NCI-H524 (cell line): ENCODE data around the gene SUMO4.

Source experiments
- DNase-seq, 2 experiments: peaks; one replicate each; lab custom pipeline; 2025; lab: John Stamatoyannopoulos, UW

The SUMO4 gene

DNA sequence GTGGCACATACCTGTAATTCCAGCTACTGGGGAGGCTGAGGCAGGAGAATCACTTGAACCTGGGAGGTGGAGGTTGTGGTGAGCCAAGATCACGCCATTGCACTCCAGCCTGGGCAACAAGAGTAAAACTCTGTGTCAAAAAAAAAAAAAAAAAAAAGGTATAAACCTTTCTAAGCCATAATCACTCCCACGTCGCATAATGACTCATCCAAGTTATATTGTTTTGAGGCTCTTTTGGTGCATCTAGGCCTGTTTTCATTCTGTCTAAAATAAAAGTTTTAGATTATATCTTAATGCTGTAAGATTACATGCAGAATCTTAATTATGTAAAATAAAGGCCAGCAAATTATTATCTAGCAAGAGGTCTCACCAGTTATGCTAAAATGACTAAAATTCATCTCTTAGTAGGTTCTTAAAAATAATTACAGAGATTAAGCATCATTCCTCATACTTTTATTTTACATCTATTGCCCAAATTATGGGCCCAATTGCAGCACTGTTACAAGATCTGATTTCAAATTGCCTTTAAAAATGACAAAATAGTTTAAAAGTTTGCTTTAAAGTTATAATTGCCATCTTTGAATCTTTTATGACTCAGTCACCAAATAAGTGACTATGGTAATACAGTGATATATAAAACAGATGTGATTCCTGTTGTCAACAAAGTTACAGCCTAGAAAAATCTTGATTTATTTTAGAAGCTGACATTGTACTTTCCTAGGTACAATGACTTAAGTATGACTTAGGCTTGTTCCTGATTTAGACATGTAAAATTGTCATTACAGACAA is 10.4 kb upstream of the SUMO4 start:
- DNase-seq, result no peak

- no peak for DNase-seq
Observed at GRCh38 chr6:149392093-149392492, 8.0 kb upstream of the SUMO4 start.

DNA sequence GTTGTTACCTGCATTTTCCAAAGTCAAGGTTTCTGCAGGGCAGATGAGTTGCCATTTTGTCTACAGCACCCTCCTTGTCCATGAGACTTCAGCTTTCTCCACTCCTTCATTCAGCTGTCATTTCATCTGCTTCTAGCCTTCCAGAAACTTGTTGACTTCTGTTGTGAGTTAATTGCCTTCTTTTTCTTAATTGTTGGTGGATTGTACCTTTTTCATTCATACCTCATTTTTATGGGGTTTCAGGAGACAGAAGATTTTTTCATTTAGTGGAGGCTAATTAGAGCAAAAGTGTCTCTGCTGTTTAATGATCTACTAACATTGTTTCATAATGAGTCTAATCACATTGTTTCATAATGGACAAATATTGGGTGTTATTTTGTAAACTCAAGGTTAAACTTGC is 7.5 kb upstream of the SUMO4 start:
- no peak for DNase-seq

DNA sequence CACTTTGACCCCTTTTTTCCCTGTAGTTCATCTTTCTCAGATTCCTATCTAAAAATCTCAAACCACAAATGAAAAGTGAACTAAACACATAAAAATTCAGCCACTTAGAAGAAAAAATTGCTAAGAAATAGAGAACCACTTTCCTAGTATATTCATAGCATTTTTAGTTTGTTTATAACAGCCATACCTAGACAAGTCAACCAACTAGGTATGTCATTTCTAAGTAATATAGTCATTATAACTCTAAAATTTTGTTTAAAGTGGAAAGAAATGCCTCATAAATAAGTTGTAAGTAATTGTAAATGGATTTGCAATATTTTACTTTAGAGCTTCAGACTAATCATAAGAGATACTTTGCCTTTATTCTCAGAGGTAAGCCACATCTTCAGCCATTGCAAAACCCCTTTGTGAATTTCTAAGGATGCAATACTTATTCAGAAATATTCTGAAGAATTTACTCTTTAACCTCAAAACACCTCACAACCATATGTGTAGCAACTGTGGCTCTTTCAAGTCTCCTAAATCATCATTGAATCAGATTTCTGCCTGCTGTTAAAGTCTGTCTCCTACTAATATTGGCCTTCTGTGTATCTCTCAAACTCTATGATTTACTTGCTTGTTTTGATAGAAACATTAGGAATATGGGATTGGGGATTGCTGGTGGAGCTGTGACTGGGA is 6.9 kb upstream of the SUMO4 start:
- no peak for DNase-seq

- DNase-seq, result no peak
Observed at GRCh38 chr6:149395185-149395584, 4.9 kb upstream of the SUMO4 start.

- no peak for DNase-seq
Observed at GRCh38 chr6:149397384-149397783, 2.7 kb upstream of the SUMO4 start.

DNA sequence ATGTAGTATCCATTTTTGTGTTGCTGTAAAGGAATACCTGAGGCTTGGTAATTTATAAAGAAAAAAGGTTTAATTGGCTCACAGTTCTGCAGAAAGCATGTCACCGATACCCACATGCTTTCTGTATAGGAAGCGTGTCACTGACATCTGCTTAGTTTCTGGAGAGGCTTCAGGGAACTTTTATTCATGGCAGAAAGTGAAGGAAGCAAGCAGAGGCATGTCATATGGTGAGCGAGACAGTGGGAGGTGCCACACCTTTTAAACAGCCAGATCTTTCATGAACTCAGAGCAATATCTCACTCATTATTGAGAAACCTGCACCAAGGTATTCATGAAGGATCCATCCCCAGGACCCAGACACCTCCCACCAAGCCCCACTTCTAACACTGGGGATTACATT is 3.5 kb downstream of the SUMO4 start:
- DNase-seq, result no peak

DNA sequence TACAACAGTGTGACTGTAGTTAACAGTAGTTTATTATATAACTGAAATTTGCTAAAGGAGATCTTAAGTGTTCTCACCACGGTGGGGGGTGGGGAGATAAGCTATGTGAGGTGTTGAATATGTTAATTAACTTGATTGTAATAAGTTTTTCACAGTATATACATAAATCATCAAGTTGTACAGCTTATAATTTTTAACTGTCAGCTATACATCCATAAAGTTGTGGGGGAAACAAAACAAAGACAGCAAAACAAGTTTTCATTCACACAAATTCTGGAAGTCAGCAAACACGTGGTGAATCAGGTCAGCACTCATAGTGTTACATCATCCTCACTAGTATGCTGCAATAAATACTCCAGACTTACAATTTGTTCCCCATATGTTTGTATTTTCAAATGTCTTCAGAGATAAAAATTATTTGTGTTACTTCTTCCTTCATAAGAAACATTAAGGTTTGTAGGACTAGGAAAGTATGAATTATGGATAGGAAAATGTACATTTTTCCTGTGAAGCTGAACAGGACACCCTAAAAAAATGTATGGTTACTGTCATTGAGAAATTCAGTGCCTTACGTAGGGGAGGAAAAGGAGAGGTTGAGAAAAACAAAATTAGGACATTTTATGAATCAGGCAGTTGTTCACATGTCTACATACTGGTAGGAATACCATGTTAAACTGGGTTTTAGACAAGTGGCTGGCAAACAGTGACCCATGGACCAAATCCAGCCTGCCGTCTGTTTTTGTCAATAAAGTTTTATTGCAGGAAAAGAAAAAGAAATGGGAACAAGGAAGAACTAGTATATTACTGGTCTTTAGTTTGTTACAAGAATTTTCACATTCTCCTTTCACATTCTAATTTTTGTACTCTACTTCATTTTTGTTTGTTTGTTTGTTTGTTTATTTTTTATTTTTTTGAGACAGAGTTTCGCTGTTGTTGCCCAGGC is 6.0 kb downstream of the SUMO4 start:
- no peak for DNase-seq

DNA sequence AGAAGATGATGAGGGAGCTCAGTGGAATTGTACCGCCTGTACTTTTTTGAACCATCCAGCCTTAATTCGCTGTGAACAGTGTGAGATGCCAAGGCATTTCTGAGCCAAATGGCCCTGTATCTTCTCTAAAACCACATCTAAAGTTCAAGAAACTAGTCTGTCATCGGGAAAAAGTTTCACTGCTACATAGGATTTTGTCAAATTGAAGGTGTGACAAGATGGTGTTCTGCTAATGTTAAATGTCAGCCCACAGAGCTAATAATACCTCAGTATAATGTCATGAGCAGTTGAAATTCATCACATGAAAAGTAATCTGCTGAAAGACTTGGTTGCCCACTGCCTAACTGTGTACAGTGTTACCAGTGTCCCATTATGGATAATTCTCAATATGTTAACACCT is 9.6 kb downstream of the SUMO4 start:
- DNase-seq, result no peak

DNA sequence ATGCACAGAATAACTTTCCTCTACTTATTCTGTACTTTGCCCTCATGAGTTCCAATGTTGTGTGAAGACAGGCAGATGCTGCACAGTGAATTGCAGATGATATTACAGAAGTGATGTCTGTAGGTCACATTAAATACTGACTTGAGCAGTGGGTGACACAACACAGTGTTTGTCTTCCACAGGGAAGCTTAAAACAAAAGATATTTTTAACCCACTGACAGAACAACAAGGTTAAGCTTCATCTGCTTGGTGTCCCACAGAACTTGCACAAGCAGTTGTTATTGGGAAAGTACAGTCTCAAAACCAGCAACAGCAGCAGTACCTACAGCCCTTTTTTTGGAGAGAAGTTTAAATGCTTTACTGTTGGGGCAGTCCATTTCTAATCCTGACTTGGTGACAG is 10.5 kb downstream of the SUMO4 start:
- DNase-seq, result no peak

- DNase-seq, result no peak
Observed at GRCh38 chr6:149414009-149414408, 13.9 kb downstream of the SUMO4 start.

DNA sequence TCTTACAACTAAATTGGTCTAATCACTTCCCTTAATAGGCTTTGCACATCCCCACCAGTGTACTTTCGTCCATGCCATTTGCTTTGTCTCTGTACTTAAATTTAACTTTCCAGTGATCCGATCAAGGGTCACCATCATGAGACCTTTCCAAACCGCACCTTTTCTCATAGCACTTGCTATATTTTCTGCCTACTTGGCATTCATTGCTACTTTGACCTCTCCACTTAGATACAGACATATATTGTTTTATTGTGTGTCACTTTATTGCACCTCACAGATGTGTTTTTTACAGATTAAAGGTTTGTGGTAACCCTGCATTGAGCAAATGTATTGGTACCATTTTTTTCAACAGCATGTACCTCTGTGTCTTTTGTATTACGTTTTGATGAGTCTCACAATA is 14.8 kb downstream of the SUMO4 start:
- DNase-seq, result no peak

GRCh38 chr6:149419696-149420404 is 19.8 kb downstream of the SUMO4 start:
- no peak for DNase-seq

- DNase-seq, result no peak
Observed at GRCh38 chr6:149421132-149421531, 21.1 kb downstream of the SUMO4 start.

DNA sequence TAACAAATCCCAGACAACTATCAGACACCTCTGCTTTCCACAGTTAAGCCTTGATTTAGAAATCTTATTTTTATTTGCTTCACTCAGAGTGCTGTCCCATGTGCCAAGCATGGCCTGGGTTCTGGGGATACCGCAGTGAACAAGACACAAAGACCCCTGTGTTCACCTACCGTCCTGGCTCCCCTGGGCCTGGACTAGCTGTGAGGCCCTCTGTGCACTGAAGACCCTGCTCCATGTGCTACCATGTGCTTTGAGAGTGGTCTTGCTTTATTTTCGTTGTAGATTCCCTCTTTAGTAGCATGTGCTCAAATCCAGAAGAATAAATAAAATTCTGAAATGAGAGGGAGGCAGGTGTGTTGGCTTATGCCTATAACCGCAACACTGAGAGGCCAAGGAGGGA is 22.5 kb downstream of the SUMO4 start:
- DNase-seq, result no peak

GRCh38 chr6:149423964-149424440 is 23.9 kb downstream of the SUMO4 start:
- no peak for DNase-seq

DNA sequence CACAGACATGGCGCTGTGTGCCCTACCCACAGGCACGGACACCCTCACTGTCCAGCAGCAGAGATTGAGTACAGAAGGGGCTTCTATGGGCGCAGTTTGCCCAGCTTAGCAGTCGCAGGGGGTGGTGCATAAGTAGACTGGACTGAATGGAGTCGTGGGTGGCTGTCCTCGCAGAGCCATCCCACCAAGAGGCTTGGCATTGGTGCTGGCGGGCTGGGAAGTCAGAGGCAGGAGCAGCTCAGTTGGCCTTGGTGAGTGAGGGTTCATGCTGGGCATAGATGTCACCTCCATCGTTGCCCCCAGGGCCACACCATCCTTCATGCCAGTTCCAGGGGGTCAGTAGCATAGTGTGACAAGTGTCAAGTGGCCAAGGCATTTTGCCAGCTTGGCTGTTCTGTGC is 25.2 kb downstream of the SUMO4 start:
- DNase-seq, result no peak

GRCh38 chr6:149425754-149426153 is 25.7 kb downstream of the SUMO4 start:
- no peak for DNase-seq

DNA sequence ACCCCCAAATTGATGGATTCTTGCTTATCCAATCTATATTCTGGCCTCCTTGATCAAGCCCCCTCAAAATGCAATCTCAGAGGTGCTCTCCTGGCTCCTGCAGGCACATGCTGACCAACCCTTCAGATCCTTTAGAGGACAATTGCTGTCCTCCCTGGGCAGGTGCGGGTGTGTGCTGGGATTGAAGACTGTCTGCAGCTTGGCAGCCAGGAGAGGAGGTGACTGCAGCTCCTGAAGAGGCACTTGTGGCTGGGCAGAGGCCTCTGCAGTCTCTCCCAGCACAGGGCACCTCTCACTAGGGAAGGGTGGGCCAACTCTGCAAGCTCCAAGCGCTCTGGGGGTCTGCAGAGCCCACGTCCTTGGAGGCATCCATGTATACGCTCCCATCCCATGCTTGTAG is 28.5 kb downstream of the SUMO4 start:
- no peak for DNase-seq

- DNase-seq, result no peak
Observed at GRCh38 chr6:149429427-149430360, 29.6 kb downstream of the SUMO4 start.
